HL-60/S4 (cell line): ENCODE results near the gene RUNX1.

Experiments
- in situ Hi-C: fragments of 300-500 bp; cut with MboI; formaldehyde crosslinking; loops from 2 replicates; pipeline ENCODE4 v1.14.3; 2022; ENCODE audit warnings: low sequenced_read_pairs

The RUNX1 gene

GRCh38 chr21:34801519-34802132, 247.5 kb downstream of the RUNX1 start:
- in situ Hi-C loops, result no loop called here

- in situ Hi-C loops, result no loop called here
Observed at GRCh38 chr21:34800797-34801518, 248.1 kb downstream of the RUNX1 start.

GRCh38 chr21:34799092-34799491, 250.0 kb downstream of the RUNX1 start:
- in situ Hi-C loops, result no loop called here

GRCh38 chr21:34797921-34798535, 251.1 kb downstream of the RUNX1 start:
- in situ Hi-C loops, result no loop called here

GRCh38 chr21:34797201-34797525, 251.9 kb downstream of the RUNX1 start:
- in situ Hi-C loops, result no loop called here

GRCh38 chr21:34796518-34797200, 252.4 kb downstream of the RUNX1 start:
- in situ Hi-C loops, result no loop called here

GRCh38 chr21:34795548-34796180, 253.4 kb downstream of the RUNX1 start:
- in situ Hi-C loops, result no loop called here

GRCh38 chr21:34795175-34795547, 253.9 kb downstream of the RUNX1 start:
- in situ Hi-C loops, result no loop called here

GRCh38 chr21:34794686-34795085, 254.4 kb downstream of the RUNX1 start:
- in situ Hi-C loops, result no loop called here

GRCh38 chr21:34793471-34793870, 255.6 kb downstream of the RUNX1 start:
- in situ Hi-C loops, result no loop called here

GRCh38 chr21:34792504-34793089, 256.5 kb downstream of the RUNX1 start:
- in situ Hi-C loops, result no loop called here

- in situ Hi-C loops, result no loop called here
Observed at GRCh38 chr21:34791776-34792503, 257.2 kb downstream of the RUNX1 start.

- in situ Hi-C loops, result no loop called here
Observed at GRCh38 chr21:34790834-34791233, 258.3 kb downstream of the RUNX1 start.

GRCh38 chr21:34790341-34790740, 258.8 kb downstream of the RUNX1 start:
- in situ Hi-C loops, result no loop called here

- in situ Hi-C loops, result no loop called here
Observed at GRCh38 chr21:34788879-34789278, 260.2 kb downstream of the RUNX1 start.

- in situ Hi-C loops, result no loop called here
Observed at GRCh38 chr21:34783815-34784214, 265.3 kb downstream of the RUNX1 start.

- in situ Hi-C loops, result no loop called here
Observed at GRCh38 chr21:34782506-34783360, 266.4 kb downstream of the RUNX1 start.

GRCh38 chr21:34781526-34781925, 267.6 kb downstream of the RUNX1 start:
- in situ Hi-C loops, result no loop called here

GRCh38 chr21:34779860-34780259, 269.2 kb downstream of the RUNX1 start:
- in situ Hi-C loops, result no loop called here
